Pancreas (tissue), 10 donors: ENCODE data around the gene SLC29A1. TPM values are rescaled to one million over a fixed set of nuclear protein-coding genes. Genes with fewer than 3 reads are reported as not detected.
A peak's percentile ranks its signal among the peaks of the same experiment; 100 is the strongest.

Experiments used
- ATAC-seq, 4 donors: fragments of 200-7000 bp; cut with Tn5 transposase; one replicate each; pipeline versions ENCODE4 v1.8.0 to v1.9.1; 2020; ENCODE audit warnings: mild to moderate bottlenecking in 4 of 4, moderate library complexity in 4 of 4
- DNase-seq, 6 donors: peaks; one replicate each; pipeline ENCODE4 v3.0.0-alpha.2; 2020
- FAIRE-seq: peaks from 2 replicates; lab custom pipeline; 2012; peaks lifted over from hg19 to GRCh38; lab: Jason Lieb, UNC
- H3K27ac ChIP-seq, 4 donors: fragments of 200-600 bp; sonication (generic); 1 replicate in 3 of 4; 2 replicates in 1 of 4; pipeline versions ENCODE4 v1.5.0 to v1.8.0; 2020
- H3K27me3 ChIP-seq, 4 donors: fragments of 200-600 bp; one replicate each; pipeline ENCODE4 v1.8.0; 2021
- H3K36me3 ChIP-seq, 3 donors: fragments of 200-600 bp; sonication (generic) in 1 of 3; one replicate each; pipeline versions ENCODE4 v1.5.0 to v1.8.0; 2020 to 2021
- H3K4me1 ChIP-seq, 3 donors: fragments of 200-600 bp; one replicate each; pipeline ENCODE4 v1.8.0; 2021
- H3K4me3 ChIP-seq, 4 donors: fragments of 200-600 bp; sonication (generic) in 2 of 4; one replicate each; pipeline versions ENCODE4 v1.5.0 to v1.8.0; 2020 to 2021
- H3K9me3 ChIP-seq, 4 donors: fragments of 200-600 bp; one replicate each; pipeline ENCODE4 v1.8.0; 2021
- CTCF ChIP-seq, 4 donors: fragments of 200-600 bp; sonication (generic) in 3 of 4; IDR thresholded peaks; one replicate each; pipeline versions ENCODE4 v1.5.0 to v1.8.0; 2021; ENCODE audit warnings: antibody characterized with exemption in 4 of 4
- WGBS, 2 donors: extraction: QIAGEN DNeasy Blood & Tissue Kit; methylation state at CpG; one replicate each; pipeline ENCODE4 v1.1.7; 2013; 5-methylcytosine and 5-hydroxymethylcytosine counted together
- intact Hi-C, 3 donors: fragments of 100-400 bp; cut with DNase I; formaldehyde crosslinking; loops; one replicate each; pipeline versions ENCODE4 v1.11.1 to v1.14.2; 2022
- polyA plus RNA-seq, 2 donors: library from polyadenylated mRNA; stranded (reverse); fragments of 200-250 nt; gene quantifications; one replicate each; pipeline ENCODE4 v1.2.3, GENCODE V29; 2013
- total RNA-seq, 6 donors: library from RNA; stranded (reverse); fragmentation: NEBNext Ultra II Directional in 4 of 6; extraction: Animal tissue kit (Norgen Biotek cat#: 25700) in 4 of 6; gene quantifications; one replicate each; pipeline versions ENCODE4 v1.2.1 to v1.2.4, GENCODE V29; 2021 to 2023
- donor health status: healthy with polysubstance abuse.
- donor health status: DM: no; HTN: no; CAD: no; lungs with moderate emphysema.
- donor health status: DM: no; HTN: no; CAD: no.
- donor health status: control.
- donor health status: control.
- donor health status: Bipolar disorder and iron deficiency.
- donor health status: DM: yes; HTN: yes; CAD: no.
- donor health status: DM: no; HTN: no; CAD: no.
- donor health status: DM: no; HTN: no; CAD: no.
- donor health status: DM: yes; HTN: yes; CAD: no.

The SLC29A1 gene
- total and polyA plus RNA-seq, 8 donors = 24.8 to 89.8 (median 44.4) TPM

GRCh38 chr6:44275749-44276648, 52.6 kb downstream of the SLC29A1 start:
- peaks cover 0 to 9% (median 3%) of the 10 kb centered on the region in 4 donors for H3K27me3 ChIP-seq
- intact Hi-C loops = no loop called here
- DNase-seq = peak in 2 of 6 donors; percentile 69 to 75

DNA sequence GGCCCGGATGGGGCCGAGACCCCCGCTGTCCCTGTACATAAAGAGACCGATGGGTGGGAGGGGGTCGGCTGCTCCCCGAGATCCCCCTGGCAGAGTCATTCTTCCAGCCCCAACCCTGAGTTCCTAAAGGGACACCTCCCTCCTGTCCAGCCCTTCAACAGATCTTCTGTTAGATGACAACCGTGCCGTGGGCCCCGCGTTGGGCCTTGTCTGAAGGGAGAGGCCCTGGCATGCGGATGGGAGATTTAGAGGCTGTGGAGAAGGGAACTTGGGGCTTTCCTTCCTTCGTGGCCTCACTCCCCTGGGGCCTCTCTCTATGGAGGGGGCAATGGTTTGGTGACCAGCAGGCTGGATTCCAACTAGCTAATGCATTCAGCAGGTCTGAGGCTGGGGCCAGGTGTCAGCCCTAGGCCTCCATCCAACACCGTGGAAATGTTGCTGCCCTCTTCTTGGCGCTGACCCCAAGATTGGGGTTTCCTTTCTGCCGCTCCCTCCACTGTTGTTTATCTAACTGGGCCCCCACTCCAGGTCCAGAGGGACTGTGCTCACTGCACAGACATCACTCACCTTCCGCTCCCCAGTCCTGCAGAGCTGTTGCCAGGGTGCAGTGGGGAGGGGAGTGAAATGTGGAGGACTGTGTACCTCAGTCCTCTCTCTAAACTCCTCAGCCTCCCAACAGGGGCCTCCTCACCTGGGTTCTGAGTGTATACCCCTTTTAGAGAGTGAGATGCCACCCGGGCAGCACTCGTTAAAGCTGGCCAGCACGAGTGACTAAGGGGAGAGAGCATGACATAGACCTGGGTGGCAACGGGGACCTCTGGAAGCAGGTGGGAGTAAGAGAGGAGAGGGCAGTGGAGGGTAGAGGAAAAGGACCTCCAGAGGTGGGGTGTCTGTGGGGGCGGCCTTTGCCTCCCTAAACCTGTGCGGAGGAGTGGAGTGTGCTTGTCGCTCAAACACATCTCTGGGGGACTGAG, 53.6 kb downstream of the SLC29A1 start:
- WGBS, 2 donors = 78 to 80% methylated on average over 23 of the region's 23 CpGs
- Histone ChIP-seq H3K27ac (no peak overlapping the region), H3K27me3 (peaks cover 0 to 9% (median 3%) of the 10 kb centered on the region in 4 donors), H3K9me3 (no peaks in the 10 kb centered on the region), H3K4me1 (peaks cover 0 to 3% (median 0%) of the 10 kb centered on the region in 3 donors), H3K4me3 (no peak overlapping the region), H3K36me3 (no peaks in the 10 kb centered on the region)
- ATAC-seq (no peak), DNase-seq (peak in 1 of 6 donors; percentile 40), FAIRE-seq (no peak)
- no peak for TF ChIP-seq CTCF (IDR thresholded peaks at IDR 0.05)
- intact Hi-C loops = no loop called here

More at GRCh38 chr6:44275749-44276648, 52.6 kb downstream of the SLC29A1 start:
- ATAC-seq = peak; percentile 42 to 78 (median 71)
- no peak for TF ChIP-seq CTCF (IDR thresholded peaks at IDR 0.05)
- no peaks in the 10 kb centered on the region for H3K9me3 ChIP-seq
- H3K27ac ChIP-seq = no peak overlapping the region
- no peaks in the 10 kb centered on the region for H3K36me3 ChIP-seq
- 11 to 14% methylated on average over 101 to 109 of the region's 109 CpGs for WGBS, 2 donors
- peak overlapping the region in 3 of 4 donors; percentile 10 to 43 (median 26) for H3K4me3 ChIP-seq
- FAIRE-seq = no peak
- H3K4me1 ChIP-seq = peaks cover 0 to 3% (median 0%) of the 10 kb centered on the region in 3 donors

DNA sequence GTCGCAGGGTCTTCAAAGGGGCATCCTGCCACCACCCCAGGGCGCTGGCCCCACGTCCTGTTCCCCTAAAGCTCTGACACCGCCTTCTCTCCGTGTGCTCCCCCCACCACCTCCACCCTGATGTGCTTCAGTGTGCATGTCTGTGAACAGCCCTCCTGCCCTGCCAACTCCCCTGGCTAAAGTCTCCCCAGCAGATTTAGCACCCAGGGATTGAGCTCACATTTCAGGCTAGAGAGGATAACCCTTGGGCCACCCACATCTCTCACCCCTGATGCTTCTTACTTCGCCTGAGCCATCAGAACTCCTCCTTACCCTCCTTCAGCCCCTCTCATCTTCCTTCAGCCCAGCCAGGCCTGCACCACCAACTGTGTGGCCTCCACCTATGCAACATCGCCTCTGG, 54.4 kb downstream of the SLC29A1 start:
- Histone ChIP-seq H3K36me3 (no peaks in the 10 kb centered on the region), H3K27me3 (peaks cover 0 to 9% (median 3%) of the 10 kb centered on the region in 4 donors), H3K9me3 (no peaks in the 10 kb centered on the region), H3K27ac (no peak overlapping the region), H3K4me1 (peaks cover 0 to 3% (median 0%) of the 10 kb centered on the region in 3 donors), H3K4me3 (no peak overlapping the region)
- ATAC-seq (no peak), FAIRE-seq (no peak), DNase-seq (peak in 1 of 6 donors; percentile 19)
- WGBS, 2 donors = 70 to 84% methylated on average over 7 of the region's 7 CpGs
- no peak for TF ChIP-seq CTCF (IDR thresholded peaks at IDR 0.05)
- intact Hi-C loops = no loop called here

DNA sequence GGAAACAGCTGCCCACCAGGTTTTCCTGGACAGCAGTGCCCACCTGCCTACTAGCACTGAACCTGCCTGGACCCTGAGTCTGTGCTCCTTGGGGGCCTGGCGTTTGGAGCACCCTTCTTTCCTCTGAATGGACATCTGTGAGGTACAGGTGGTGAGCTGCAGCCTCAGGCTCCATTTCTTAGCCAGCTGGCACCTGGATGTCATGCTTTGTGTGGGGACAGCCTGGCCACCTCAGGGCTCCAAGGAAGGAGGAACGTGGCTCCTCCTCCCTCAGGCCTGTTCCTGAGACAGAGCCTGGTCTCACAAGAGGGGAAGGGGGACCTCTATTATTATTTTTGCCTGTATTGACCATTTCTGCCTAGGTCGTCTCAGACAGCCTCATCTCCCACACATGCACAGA, 54.9 kb downstream of the SLC29A1 start:
- FAIRE-seq (no peak), ATAC-seq (no peak), DNase-seq (peak in 1 of 6 donors; percentile 25)
- no peaks in the 10 kb centered on the region for H3K36me3 ChIP-seq
- 52 to 59% methylated on average over 3 of the region's 3 CpGs for WGBS, 2 donors
- H3K27me3 ChIP-seq = peaks cover 0 to 9% (median 3%) of the 10 kb centered on the region in 4 donors
- H3K4me3 ChIP-seq = no peak overlapping the region
- H3K27ac ChIP-seq = no peak overlapping the region
- intact Hi-C loops = no loop called here
- no peak for TF ChIP-seq CTCF (IDR thresholded peaks at IDR 0.05)
- peaks cover 0 to 3% (median 0%) of the 10 kb centered on the region in 3 donors for H3K4me1 ChIP-seq
- H3K9me3 ChIP-seq = no peaks in the 10 kb centered on the region
